Activated T-helper 2 cell treated with anti-CD3 and anti-CD28 coated beads, Interferon-gamma antibody, Interleukin-2, Interleukin-4, amounts not matched to agents 10 μg/mL and 5 μg/mL and 100 μg/mL, durations not matched to agents 14 hours and 24 hours and 36 hours (primary cell): ENCODE results near the gene SMPDL3A. TPM values are rescaled to one million over a fixed set of nuclear protein-coding genes. Genes with fewer than 3 reads are reported as not detected.

Experiments used
- DNase-seq: peaks from one replicate; pipeline ENCODE4 v3.0.0; 2021; ENCODE audit warnings: low spot score
- H3K27ac Mint-ChIP-seq: one replicate; pipeline ENCODE4 v1.8.0; 2021; ENCODE audit warnings: mixed read lengths
- H3K27me3 Mint-ChIP-seq: one replicate; pipeline ENCODE4 v1.8.0; 2021; ENCODE audit warnings: low read depth, mixed read lengths
- H3K36me3 Mint-ChIP-seq: one replicate; pipeline ENCODE4 v1.8.0; 2021; ENCODE audit warnings: low read depth, mixed read lengths
- H3K4me1 Mint-ChIP-seq: one replicate; pipeline ENCODE4 v1.8.0; 2021; ENCODE audit warnings: low read depth, mixed read lengths
- H3K4me3 Mint-ChIP-seq: one replicate; pipeline ENCODE4 v1.8.0; 2021; ENCODE audit warnings: low read depth, mild to moderate bottlenecking, moderate library complexity, mixed read lengths
- H3K9me3 Mint-ChIP-seq: one replicate; pipeline ENCODE4 v1.8.0; 2021; ENCODE audit warnings: mixed read lengths
- intact Hi-C: fragments of 100-400 bp; cut with micrococcal nuclease; formaldehyde crosslinking; loops from one replicate; pipeline ENCODE4 v1.15.1; 2023
- total RNA-seq: library from RNA; stranded (reverse); gene quantifications from 2 replicates; pipeline ENCODE4 v1.2.3, GENCODE V29; 2022

Gene SMPDL3A
- total RNA-seq, 1 donor from 2014 or later = 1.3 TPM

DNA sequence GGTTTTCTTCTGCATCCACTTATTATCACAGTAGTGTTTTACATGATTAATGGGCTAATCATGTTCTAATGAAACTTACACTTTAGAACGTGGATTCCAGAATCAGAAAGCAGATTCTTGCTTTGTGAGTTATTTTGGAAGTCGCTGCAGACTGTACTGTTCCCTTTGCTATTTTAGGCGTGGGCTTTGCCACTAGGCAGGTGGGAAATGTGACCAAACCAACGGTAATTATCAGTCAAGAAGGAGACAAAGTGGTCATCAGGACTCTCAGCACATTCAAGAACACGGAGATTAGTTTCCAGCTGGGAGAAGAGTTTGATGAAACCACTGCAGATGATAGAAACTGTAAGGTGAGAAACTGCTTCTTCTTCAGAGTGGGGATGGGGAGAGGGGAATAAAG lies 8.9 kb upstream of the SMPDL3A start:
- Mint-ChIP-seq H3K9me3 (no peaks in the 10 kb centered on the region), H3K27me3 (peaks cover 35% of the 10 kb centered on the region), H3K4me1 (no peaks in the 10 kb centered on the region), H3K27ac (no peak overlapping the region), H3K4me3 (no peak overlapping the region), H3K36me3 (no peaks in the 10 kb centered on the region)
- intact Hi-C loops = no loop called here
- no peak for DNase-seq

- no peak for DNase-seq
- H3K27me3 Mint-ChIP-seq = peaks cover 40% of the 10 kb centered on the region
- no peaks in the 10 kb centered on the region for H3K4me1 Mint-ChIP-seq
- no peaks in the 10 kb centered on the region for H3K36me3 Mint-ChIP-seq
- H3K27ac Mint-ChIP-seq = no peak overlapping the region
- H3K9me3 Mint-ChIP-seq = no peaks in the 10 kb centered on the region
- intact Hi-C loops = no loop called here
- no peak overlapping the region for H3K4me3 Mint-ChIP-seq
Measured at GRCh38 chr6:122781716-122782115, 7.3 kb upstream of the SMPDL3A start.

DNA sequence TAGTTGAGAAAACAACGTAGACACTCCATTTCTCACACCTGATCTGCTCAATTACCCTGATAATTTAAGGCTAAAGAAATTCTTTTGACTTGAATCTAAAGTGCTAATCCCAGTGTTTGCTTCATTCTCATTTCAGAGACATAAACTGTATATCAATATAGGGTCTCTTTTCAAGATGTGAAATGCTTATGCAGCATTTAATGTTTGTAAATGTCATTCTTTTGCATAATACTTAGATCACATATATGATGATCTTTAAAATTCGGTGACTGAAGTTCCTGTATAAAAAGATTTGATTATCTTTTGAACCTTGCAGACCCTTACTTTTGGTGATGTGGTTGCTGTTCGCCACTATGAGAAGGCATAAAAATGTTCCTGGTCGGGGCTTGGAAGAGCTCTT lies 5.7 kb upstream of the SMPDL3A start:
- no peak overlapping the region for H3K27ac Mint-ChIP-seq
- H3K4me3 Mint-ChIP-seq = no peak overlapping the region
- intact Hi-C loops = no loop called here
- H3K4me1 Mint-ChIP-seq = no peaks in the 10 kb centered on the region
- no peak for DNase-seq
- no peaks in the 10 kb centered on the region for H3K9me3 Mint-ChIP-seq
- peaks cover 51% of the 10 kb centered on the region for H3K27me3 Mint-ChIP-seq
- H3K36me3 Mint-ChIP-seq = no peaks in the 10 kb centered on the region

- Mint-ChIP-seq H3K4me1 (peaks cover 18% of the 10 kb centered on the region), H3K9me3 (no peaks in the 10 kb centered on the region), H3K27ac (no peak overlapping the region), H3K4me3 (no peak overlapping the region), H3K27me3 (peaks cover 61% of the 10 kb centered on the region), H3K36me3 (no peaks in the 10 kb centered on the region)
- no peak for DNase-seq
- intact Hi-C loops = loop anchor here (5.0 kb wide), 2 partner anchors 49 to 51 kb away; no protein-coding TSS in a partner anchor
Measured at GRCh38 chr6:122785891-122786290, 3.2 kb upstream of the SMPDL3A start.

- no peak for DNase-seq
- peaks cover 64% of the 10 kb centered on the region for H3K27me3 Mint-ChIP-seq
- H3K9me3 Mint-ChIP-seq = no peaks in the 10 kb centered on the region
- H3K4me1 Mint-ChIP-seq = peaks cover 23% of the 10 kb centered on the region
- intact Hi-C loops = loop anchor here (5.0 kb wide), 2 partner anchors 50 kb away; no protein-coding TSS in a partner anchor
- no peak overlapping the region for H3K4me3 Mint-ChIP-seq
- H3K36me3 Mint-ChIP-seq = no peaks in the 10 kb centered on the region
- H3K27ac Mint-ChIP-seq = no peak overlapping the region
Measured at GRCh38 chr6:122787721-122788120, 1.3 kb upstream of the SMPDL3A start.

- intact Hi-C loops = loop anchor here (5.0 kb wide), 2 partner anchors 49 to 51 kb away; no protein-coding TSS in a partner anchor
- DNase-seq = no peak
- Mint-ChIP-seq H3K27ac (no peak overlapping the region), H3K4me3 (no peak overlapping the region), H3K36me3 (no peaks in the 10 kb centered on the region), H3K27me3 (peaks cover 63% of the 10 kb centered on the region), H3K4me1 (peaks cover 23% of the 10 kb centered on the region), H3K9me3 (no peaks in the 10 kb centered on the region)
Measured at GRCh38 chr6:122788208-122788607, 850 bp upstream of the SMPDL3A start.

DNA sequence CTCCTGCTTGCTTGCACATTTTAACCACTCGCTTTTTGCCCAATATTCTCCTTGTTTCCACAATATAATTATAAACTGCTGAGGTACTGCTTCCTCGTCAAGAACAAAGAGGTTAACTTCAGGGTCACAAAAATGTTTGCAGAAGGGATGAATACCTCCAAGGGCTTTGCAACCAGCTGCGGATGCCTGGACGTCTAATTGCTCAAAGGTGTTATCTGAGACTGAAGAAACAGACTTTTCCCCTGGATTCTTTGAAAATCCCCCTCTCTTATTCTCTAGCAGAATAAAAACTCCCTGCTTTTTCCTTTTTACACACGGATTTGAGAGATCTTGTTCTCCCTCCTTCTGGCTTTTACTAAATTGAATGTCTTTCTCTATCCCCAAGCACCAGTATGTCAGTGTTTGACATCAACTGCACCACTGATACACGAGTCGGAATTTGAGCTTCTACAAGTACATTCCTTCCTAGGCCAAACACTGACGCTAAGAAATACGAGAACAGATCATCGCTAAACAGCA lies 336 bp upstream of the SMPDL3A start:
- intact Hi-C loops = loop anchor here (1.0 to 5.0 kb wide), 3 partner anchors 10 to 51 kb away; no protein-coding TSS in a partner anchor
- peaks cover 59% of the 10 kb centered on the region for H3K27me3 Mint-ChIP-seq
- H3K4me3 Mint-ChIP-seq = peak overlapping the region; percentile 93
- H3K27ac Mint-ChIP-seq = peak overlapping the region; percentile 18
- no peaks in the 10 kb centered on the region for H3K36me3 Mint-ChIP-seq
- H3K4me1 Mint-ChIP-seq = peaks cover 23% of the 10 kb centered on the region
- no peak for DNase-seq
- H3K9me3 Mint-ChIP-seq = no peaks in the 10 kb centered on the region

- peak overlapping the region; percentile 86 for H3K27ac Mint-ChIP-seq
- H3K4me1 Mint-ChIP-seq = peaks cover 23% of the 10 kb centered on the region
- H3K4me3 Mint-ChIP-seq = peak overlapping the region; percentile 93
- no peaks in the 10 kb centered on the region for H3K36me3 Mint-ChIP-seq
- H3K9me3 Mint-ChIP-seq = no peaks in the 10 kb centered on the region
- no peak for DNase-seq
- peaks cover 55% of the 10 kb centered on the region for H3K27me3 Mint-ChIP-seq
- intact Hi-C loops = no loop called here
Measured at GRCh38 chr6:122790028-122790422, 967 bp downstream of the SMPDL3A start.

DNA sequence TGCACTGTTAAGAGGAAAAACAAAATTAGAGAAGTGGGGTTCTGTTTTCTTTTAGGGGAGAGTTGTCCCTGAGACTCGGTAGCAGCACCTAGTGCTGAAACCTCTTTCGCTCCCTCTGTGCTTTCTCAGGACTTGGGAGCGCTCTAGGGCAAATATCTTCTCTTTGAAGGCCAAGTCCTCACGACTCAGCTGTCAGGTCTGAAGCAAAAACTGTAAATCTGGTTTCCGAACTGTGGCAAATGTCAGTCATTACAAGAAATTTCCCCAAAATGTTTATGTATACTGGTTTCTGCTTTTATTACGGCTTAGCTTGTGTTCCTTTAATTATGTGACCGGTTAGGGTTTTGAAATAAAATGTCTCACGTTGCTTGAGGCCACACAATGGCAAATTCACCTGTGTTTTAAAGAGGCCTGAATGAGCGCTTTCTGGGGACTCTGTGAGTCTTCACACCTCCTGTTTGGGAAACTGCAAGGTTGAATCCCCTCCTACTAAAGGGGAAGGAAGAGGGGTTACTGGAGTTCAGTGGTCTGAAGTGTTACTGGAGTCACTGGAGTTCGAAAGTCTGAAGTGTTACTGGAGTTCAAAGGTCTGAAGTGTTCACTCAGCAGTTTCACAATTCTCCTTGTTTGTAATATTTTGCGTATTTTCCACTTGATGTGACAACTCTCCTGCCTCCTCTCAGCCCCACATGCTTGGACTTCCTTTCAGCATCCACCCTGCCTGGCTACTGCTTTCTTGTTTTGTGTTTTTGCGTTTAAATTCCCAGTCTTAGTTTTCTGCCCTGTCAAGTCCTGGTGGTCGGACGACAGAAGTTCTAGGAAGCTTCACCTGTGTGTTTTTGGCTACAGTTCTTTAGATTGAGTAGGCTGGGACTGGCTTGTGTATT lies 1.6 kb downstream of the SMPDL3A start:
- peak overlapping the region; percentile 93 for H3K4me3 Mint-ChIP-seq
- peaks cover 50% of the 10 kb centered on the region for H3K27me3 Mint-ChIP-seq
- no peak overlapping the region for H3K27ac Mint-ChIP-seq
- no peaks in the 10 kb centered on the region for H3K9me3 Mint-ChIP-seq
- intact Hi-C loops = no loop called here
- DNase-seq = no peak
- no peaks in the 10 kb centered on the region for H3K36me3 Mint-ChIP-seq
- peaks cover 23% of the 10 kb centered on the region for H3K4me1 Mint-ChIP-seq

DNA sequence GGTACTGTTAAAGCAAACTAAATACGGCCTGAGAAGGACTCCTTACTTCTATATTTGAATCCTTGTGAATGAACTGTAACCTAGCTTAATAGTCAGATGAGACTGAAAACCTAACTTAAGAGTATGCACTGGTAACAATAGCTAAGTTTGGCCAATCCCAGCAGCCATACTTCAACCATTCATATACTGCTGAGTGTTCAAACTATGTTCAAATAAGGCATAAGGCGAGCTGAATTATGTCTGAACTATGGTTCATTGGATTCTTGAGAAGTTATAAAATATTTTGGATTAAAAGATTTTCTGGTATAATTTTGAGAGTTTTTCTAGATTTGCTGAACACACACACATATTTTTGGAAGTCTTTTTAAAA lies 2.2 kb downstream of the SMPDL3A start:
- Mint-ChIP-seq H3K27me3 (peaks cover 44% of the 10 kb centered on the region), H3K4me1 (peaks cover 23% of the 10 kb centered on the region), H3K27ac (no peak overlapping the region), H3K4me3 (peak overlapping the region; percentile 93), H3K36me3 (no peaks in the 10 kb centered on the region), H3K9me3 (no peaks in the 10 kb centered on the region)
- intact Hi-C loops = no loop called here
- no peak for DNase-seq

DNA sequence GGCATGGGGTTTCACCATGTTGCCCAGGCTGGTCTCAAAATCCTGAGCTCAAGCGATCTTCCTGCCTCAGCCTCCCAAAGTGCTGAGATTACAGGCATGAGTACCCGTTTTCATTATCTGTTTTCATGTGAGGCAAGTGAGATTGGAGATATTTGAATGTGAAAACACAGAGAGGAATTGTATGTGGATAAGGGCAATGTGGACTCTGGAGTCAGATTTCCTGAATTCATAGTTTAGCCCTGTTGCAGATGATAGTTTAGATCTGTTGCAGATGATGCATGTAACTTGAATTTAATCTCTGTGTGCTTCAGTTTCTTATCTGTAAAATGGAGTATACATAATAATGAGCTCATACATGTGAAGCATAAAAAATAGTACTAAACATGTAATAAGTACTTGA lies 3.7 kb downstream of the SMPDL3A start:
- intact Hi-C loops = no loop called here
- H3K4me3 Mint-ChIP-seq = no peak overlapping the region

GRCh38 chr6:122797537-122797936 lies 8.5 kb downstream of the SMPDL3A start:
- peaks cover 15% of the 10 kb centered on the region for H3K4me1 Mint-ChIP-seq
- DNase-seq = no peak
- H3K9me3 Mint-ChIP-seq = no peaks in the 10 kb centered on the region
- peaks cover 4% of the 10 kb centered on the region for H3K27me3 Mint-ChIP-seq
- H3K27ac Mint-ChIP-seq = peak overlapping the region; percentile 69
- intact Hi-C loops = loop anchor here (5.0 kb wide), 1 partner anchor 45 kb away; no protein-coding TSS in a partner anchor
- H3K36me3 Mint-ChIP-seq = no peaks in the 10 kb centered on the region
- H3K4me3 Mint-ChIP-seq = no peak overlapping the region

More for the DNA sequence above, 3.7 kb downstream of the SMPDL3A start:
- DNase-seq = no peak
- Mint-ChIP-seq H3K4me1 (peaks cover 25% of the 10 kb centered on the region), H3K27me3 (peaks cover 33% of the 10 kb centered on the region), H3K36me3 (no peaks in the 10 kb centered on the region), H3K9me3 (no peaks in the 10 kb centered on the region), H3K27ac (no peak overlapping the region)

DNA sequence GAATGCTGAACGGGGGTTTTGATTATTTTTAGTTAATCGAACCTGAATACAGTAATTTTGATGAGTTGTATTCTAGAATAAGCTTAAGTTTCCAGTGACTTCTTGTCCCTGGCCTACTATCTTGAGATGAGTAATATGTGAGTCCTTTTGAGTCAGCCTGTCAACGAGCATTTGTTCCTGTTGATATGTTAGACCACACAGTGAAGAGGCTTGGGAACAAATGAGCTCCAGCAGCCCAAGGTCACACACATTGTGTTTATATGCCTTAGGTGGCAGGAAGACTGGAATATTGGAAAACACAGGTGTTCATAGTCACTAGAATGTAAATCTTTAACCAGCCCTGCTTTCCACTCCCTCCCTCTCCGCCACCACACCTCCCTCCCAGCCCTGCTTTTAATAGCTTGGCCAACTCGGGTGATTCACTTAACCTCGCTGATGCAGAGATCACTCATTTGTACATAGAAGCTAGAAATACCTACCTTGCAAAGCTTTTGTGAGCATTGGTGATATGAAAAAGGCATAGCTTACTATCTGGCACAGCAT lies 9.1 kb downstream of the SMPDL3A start:
- Mint-ChIP-seq H3K4me1 (peaks cover 13% of the 10 kb centered on the region), H3K36me3 (no peaks in the 10 kb centered on the region), H3K27ac (peak overlapping the region; percentile 69), H3K9me3 (no peaks in the 10 kb centered on the region), H3K4me3 (no peak overlapping the region), H3K27me3 (no peaks in the 10 kb centered on the region)
- intact Hi-C loops = loop anchor here (1.0 to 5.0 kb wide), 3 partner anchors 9 to 399 kb away; partner anchors contain the start of genes HSF2 and SMPDL3A
- DNase-seq = peak; percentile 11
